Smooth muscle cell of bladder (primary cell): ENCODE measurements around the gene ZNF549. TPM values are rescaled to one million over a fixed set of nuclear protein-coding genes. Genes with fewer than 3 reads are reported as not detected.

Experiments
- total RNA-seq: library from RNA; depleted of rRNA; stranded (reverse); fragments of >200 nt; gene quantifications from 2 replicates; pipeline ENCODE4 v1.2.3, GENCODE V29; 2014

The ZNF549 gene
- 4.7 and 4.9 TPM in 2 replicates for total RNA-seq

DNA sequence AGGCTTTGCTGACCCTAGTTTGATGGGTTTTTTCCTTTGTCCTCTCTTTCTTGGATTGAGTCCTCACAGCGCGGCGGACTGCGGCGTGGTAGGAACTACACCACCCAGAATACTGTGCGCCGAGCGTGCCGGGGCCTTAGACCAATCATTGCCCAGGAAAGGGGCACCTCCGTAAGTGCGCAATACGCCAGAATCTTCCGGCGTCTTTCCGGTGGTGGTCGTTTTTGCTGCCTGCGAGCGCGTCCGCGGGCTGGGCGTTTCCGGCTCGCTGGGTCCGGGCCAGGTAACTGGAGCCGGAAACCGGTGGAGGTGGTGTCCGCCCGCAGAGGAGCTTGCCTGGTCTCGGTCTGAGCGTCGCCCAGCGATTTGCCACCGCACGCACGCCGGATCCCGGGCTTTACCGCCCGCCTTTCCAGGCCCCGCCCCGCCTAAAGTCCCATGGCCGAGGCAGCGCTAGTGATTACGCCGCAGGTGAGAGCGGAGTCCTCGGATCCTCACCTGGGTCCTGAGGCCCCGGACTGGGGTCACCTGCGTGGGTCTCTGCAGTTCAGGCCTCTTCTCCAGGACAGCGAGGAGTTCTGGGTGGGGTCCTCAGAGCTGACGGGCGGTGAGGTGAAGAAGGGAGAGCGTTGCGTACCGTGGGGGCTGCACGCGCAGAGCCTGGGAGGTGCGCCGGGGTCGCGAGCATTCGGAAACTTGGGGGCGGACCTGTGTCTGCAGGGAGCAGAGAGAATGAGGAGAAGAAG lies at the start of gene ZNF549:
Gene ZNF549 (plus strand): TSS at position 221 of the 746 bp plus-strand sequence. CDS start 218 bp downstream, at position 439.

DNA sequence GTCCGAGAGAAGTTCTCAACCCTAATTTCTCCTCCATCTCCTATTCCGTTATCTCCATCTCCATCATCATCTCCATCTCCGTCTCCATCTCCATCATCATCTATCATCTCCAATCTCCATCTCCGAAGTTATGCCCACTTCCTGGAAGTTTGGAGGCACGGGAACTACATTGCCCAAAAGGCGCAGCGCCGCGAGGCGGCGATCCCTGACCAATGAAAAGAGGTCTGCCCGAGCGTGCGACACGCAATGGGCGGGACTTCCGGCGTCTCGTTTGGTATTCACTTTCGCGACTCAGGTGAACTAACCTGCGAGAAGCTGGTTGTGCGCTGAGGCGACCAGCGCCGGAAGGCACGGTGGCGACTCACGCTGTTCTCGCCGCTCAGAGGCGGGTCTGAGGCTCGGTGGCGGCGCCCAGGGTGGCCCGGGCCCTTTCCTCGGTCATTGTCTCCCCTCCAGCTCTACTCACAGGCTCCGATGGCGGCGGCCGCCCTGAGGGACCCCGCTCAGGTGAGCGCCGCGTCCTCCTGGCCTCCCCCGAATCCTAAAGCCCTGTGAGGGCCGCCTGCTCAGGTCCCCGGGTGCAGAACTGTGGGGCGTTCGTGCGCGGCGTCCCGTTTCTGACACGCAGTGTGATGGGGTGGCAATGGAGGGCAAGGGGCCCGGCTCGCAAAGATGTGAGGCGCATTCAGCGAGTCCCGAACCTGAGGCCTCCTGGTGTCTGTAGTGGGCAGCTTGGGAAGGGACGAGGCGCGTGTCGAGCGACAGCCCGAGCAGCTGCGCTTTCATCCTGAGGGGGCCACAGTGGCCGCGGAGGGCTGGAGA lies 39.5 kb upstream of the ZNF549 start, which contains the start of gene ZNF419:
Gene ZNF419 (plus strand): TSS at position 274 of the 822 bp plus-strand sequence. CDS start 201 bp downstream, at position 475.

DNA sequence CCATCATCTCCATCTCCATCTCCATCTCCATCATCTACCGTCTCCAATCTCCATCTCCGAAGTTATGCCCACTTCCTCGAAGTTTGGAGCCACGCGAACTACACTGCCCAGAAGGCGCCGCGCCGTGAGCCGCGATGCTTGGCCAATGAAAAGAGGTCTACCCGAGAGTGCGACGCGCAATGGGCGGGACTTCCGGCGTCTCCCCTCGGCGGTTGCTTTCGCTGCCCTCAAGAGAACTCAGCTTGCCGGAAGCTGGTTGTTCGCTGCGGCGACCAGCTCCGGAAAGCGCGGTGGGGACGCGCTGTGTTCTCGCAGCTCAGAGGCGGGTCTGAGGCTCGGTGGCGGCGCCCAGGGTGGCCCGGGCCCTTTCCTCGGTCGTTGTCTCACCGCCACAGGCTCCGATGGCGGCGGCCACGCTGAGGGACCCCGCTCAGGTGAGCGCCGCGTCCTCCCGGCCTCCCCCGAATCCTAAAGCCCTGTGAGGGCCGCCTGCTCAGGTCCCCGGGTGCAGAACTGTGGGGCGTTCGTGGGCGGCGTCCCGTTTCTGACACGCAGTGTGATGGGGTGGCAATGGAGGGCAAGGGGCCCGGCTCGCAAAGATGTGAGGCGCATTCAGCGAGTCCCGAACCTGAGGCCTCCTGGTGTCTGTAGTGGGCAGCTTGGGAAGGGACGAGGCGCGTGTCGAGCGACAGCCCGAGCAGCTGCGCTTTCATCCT lies 27.3 kb upstream of the ZNF549 start, which contains the start of gene ZNF773:
Gene ZNF773 (plus strand): TSS at position 259 of the 716 bp plus-strand sequence. CDS start 143 bp downstream, at position 402.

DNA sequence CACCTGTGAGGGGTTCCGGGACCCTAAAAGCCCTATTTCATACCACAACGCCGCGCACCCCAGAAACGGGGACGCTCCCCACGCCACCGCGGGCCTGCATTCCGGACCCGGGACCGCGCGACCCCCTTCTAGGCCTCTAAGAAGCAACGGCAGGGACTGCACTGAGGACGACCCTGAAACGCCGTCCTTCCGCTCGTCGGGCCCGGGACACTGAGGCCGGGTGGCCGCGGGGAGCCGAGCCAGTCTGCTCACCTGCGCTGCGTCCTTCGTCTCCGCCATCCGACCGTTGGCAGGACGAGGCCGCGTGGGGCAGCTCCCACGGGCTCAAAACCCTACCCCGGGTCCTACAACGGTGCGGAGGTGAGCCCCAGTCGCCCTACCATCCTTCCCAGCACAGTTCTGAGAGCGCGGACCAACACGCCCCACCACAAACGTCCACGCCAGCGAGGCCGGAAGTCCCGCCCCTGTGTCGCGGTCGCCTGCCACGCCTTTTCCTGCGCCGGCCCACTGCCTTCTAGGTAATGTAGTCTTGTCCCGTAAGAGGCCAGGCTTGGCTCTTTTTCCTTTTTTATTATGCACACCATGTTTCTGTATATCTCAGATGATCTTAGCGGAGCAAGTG lies 32.4 kb downstream of the ZNF549 start, which contains the start of gene ZNF550:
Gene ZNF550 (minus strand): TSS at position 460 of the 622 bp plus-strand sequence. CDS start 181 bp downstream, at position 279.

DNA sequence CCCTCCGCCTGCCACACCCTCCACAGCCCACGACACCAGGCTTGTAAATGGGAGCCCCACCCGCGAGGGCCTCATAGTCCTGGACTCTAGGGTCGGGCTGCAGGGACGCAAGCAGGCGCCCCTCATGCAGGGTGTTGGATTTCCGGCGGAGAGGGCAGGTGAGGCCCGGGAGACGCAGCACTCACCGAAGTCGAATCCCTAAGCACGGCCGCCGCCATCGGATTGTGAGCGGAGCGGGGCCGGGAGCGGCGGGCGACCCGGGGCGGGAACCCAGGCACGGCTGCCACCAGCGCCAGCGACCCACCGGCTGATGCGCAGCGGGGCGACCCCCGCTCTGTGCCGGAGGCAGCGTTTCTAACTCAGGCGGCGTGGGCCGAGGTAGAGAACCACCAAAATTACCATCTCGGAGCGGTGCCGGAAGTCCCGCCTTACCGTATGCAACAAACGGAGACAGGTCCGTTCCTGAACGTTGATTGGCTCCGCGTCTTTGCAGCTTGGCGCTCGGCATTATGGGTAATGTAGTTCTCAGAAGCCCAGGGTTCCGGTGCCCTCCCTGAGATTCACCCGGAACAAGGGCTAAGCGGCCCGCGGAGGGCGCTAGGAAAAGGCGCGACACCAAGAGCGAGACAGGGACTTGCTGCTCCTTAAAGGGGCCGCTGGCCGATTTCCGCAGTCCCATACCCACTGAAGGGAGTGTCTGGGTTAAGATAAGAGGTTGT lies 51.5 kb downstream of the ZNF549 start, which contains the start of gene ZNF416:
Gene ZNF416 (minus strand): TSS at position 425 of the 719 bp plus-strand sequence. CDS start 207 bp downstream, at position 218.

DNA sequence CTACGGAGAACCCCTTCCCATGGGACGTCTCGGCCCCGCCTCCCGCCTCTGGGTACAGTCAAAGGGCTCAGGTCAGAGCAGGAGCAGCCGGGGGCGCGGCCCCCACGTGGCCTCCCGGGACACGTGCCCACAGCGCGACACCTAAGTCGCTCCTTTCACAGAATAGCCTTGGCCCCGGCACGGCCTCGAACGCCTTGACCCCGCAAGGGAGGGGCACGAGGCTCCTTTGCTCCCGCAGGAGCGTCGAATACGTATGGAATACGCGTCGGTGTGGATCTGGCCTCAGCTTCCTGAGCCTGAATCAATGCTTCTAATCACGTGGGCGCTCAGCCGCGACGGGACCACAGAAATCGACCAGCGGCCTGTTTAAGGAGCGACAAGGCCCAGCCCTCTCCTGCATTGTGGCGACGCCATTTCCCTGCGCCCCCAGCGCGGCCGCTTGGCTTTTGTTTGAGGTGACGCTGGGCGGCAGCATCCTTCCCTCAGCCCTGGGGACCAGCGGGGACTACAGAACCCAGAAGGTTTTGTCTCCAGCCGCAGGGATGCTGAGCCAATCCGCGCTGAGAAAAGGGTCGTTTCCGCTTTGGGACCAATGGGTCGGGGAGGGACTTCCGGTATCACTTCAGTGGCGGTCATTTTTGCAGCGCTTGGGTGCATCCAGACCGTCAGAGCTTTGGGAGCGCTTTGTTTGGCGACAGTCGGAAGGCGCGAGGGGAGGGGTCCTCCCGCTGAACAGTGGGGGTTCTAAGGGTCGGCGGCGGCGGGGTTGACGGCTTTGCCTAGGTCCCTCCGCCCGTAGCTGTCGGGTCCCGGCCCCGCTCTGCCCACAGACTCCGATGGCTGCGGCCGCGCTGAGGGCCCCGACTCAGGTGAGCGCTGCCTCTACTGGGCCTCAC lies 56.6 kb downstream of the ZNF549 start, which contains the start of gene ZIK1:
Gene ZIK1 (plus strand): TSS at position 625 of the 896 bp plus-strand sequence. CDS start 212 bp downstream, at position 837.

DNA sequence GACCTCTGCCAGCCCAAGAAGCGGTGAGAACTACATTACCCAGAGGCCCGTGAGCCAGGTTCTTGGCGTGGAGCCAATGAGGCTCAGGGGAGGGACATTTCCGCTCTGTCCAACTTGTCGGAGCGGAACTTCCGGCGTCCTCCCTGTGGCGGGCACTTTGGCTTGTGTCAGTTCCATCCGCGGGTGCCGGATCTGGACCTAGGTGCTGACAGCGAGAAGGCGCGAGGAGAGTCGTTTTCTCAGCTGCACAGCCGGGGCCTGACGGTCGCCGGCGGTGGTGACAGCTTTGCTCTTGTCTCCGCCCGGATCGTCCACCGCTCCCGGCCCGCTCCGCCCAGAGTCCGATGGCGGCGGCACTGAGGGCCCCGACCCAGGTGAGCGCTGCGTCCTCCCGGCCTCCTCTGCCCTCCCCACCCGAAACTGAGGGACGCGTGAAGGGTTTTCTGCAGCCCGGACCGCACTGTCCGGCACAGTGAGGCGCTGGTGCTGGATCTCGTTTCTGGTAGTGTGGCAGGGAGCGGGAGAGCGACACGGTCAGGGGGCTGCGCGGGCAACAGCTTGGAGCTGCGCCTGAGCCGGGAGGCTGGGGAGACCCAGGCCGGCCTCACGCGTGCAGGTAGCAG lies 72.7 kb downstream of the ZNF549 start, which contains the start of gene ZNF530:
Gene ZNF530 (plus strand): TSS at position 125 of the 623 bp plus-strand sequence. CDS start 4,461 bp downstream, outside the sequence.

Other genes with a start within 250 kb of the ZNF549 start
- gene ZNF460, start 246.9 kb upstream of the ZNF549 start, total RNA-seq = 69.1 and 78.3 TPM in 2 replicates
- gene ZNF543, start 206.9 kb upstream of the ZNF549 start, total RNA-seq = 9.1 and 10.1 TPM in 2 replicates
- 9.4 and 10.7 TPM in 2 replicates for gene ZNF304, start 176.1 kb upstream of the ZNF549 start, total RNA-seq
- gene TRAPPC2B, start 163.8 kb upstream of the ZNF549 start, total RNA-seq = 9.8 and 13.2 TPM in 2 replicates
- 4.6 and 5.2 TPM in 2 replicates for gene ZNF547, start 163.8 kb upstream of the ZNF549 start, total RNA-seq
- gene ZNF548, start 137.5 kb upstream of the ZNF549 start, total RNA-seq = 21.5 and 25.4 TPM in 2 replicates
- gene ZNF17, start 116.2 kb upstream of the ZNF549 start, total RNA-seq = 10.4 and 11.5 TPM in 2 replicates
- 6.8 and 8.9 TPM in 2 replicates for gene ZNF749, start 92.0 kb upstream of the ZNF549 start, total RNA-seq
- gene VN1R1, start 70.2 kb upstream of the ZNF549 start, total RNA-seq = 0.28 and 0.57 TPM in 2 replicates
- 12.1 and 18.6 TPM in 2 replicates for gene ZNF772, start 49.8 kb upstream of the ZNF549 start, total RNA-seq
- 11.0 and 18.1 TPM in 2 replicates for gene ZNF419, start 39.6 kb upstream of the ZNF549 start, total RNA-seq
- gene ZNF773, start 27.4 kb upstream of the ZNF549 start, total RNA-seq = 14.8 and 27.3 TPM in 2 replicates
- gene ZNF550, start 32.5 kb downstream of the ZNF549 start, total RNA-seq = 7.3 and 7.8 TPM in 2 replicates
- gene ZNF416, start 51.6 kb downstream of the ZNF549 start, total RNA-seq = 4.7 and 5.0 TPM in 2 replicates
- gene ZIK1, start 56.8 kb downstream of the ZNF549 start, total RNA-seq = 5.4 and 5.5 TPM in 2 replicates
- gene ZNF530, start 72.5 kb downstream of the ZNF549 start, total RNA-seq = 1.6 and 2.6 TPM in 2 replicates
- gene ZNF134, start 86.9 kb downstream of the ZNF549 start, total RNA-seq = 15.5 and 18.8 TPM in 2 replicates
- gene ZNF211, start 105.8 kb downstream of the ZNF549 start, total RNA-seq = 8.0 and 10.2 TPM in 2 replicates
- not detected in 2 replicates for gene ZSCAN4, start 141.6 kb downstream of the ZNF549 start, total RNA-seq
- 4.0 and 4.3 TPM in 2 replicates for gene ZNF551, start 154.6 kb downstream of the ZNF549 start, total RNA-seq
- 2.8 and 3.6 TPM in 2 replicates for gene ZNF154, start 181.8 kb downstream of the ZNF549 start, total RNA-seq
- gene ZNF671, start 200.3 kb downstream of the ZNF549 start, total RNA-seq = 8.9 and 9.2 TPM in 2 replicates
- gene ZNF776, start 219.5 kb downstream of the ZNF549 start, total RNA-seq = 11.2 and 14.1 TPM in 2 replicates
- gene ZNF586, start 242.3 kb downstream of the ZNF549 start, total RNA-seq = 12.6 and 12.7 TPM in 2 replicates